Adrenal gland (tissue), 5 donors: ENCODE measurements around the gene COX19.

Source experiments
- POLR2A ChIP-seq, 2 donors: fragments of 450-650 bp; IDR thresholded peaks; one replicate each; pipeline ENCODE4 v1.6.1; 2017; ENCODE audit warnings: antibody characterized with exemption in 2 of 2, mild to moderate bottlenecking in 2 of 2, moderate library complexity in 1 of 2
- TF ChIP-seq, protein P1 (sequence below), 6 experiments: fragments of 450-650 bp in 4 of 6; fragments of 200-600 bp in 2 of 6; sonication (generic) in 1 of 6; IDR thresholded peaks; 1 replicate in 5 of 6; 2 replicates in 1 of 6; pipeline versions ENCODE4 v1.5.1 to v1.8.0; 2016 to 2021; ENCODE audit warnings: antibody characterized with exemption in 6 of 6, mild to moderate bottlenecking in 2 of 6, moderate library complexity in 1 of 6
- donor health status: DM: no; HTN: no; CAD: no.

DNA sequence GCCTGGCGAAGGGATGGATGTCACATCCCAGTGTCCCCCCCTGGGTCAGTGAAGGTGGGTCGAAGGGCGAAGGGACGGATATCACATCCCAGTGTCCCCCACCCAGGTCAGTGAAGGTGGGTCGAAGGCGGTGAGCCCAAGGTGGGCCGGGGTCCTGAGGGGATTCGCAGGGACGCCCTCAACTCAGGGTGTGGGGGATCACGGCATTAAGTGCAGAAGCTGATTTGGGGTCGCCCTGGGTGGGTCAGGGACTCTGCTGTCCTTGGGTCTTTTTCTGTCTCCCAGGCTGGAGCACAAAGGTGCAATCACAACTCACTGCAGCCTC lies 42.7 kb downstream of the COX19 start:
- TF ChIP-seq, protein P1, sequence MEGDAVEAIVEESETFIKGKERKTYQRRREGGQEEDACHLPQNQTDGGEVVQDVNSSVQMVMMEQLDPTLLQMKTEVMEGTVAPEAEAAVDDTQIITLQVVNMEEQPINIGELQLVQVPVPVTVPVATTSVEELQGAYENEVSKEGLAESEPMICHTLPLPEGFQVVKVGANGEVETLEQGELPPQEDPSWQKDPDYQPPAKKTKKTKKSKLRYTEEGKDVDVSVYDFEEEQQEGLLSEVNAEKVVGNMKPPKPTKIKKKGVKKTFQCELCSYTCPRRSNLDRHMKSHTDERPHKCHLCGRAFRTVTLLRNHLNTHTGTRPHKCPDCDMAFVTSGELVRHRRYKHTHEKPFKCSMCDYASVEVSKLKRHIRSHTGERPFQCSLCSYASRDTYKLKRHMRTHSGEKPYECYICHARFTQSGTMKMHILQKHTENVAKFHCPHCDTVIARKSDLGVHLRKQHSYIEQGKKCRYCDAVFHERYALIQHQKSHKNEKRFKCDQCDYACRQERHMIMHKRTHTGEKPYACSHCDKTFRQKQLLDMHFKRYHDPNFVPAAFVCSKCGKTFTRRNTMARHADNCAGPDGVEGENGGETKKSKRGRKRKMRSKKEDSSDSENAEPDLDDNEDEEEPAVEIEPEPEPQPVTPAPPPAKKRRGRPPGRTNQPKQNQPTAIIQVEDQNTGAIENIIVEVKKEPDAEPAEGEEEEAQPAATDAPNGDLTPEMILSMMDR (IDR thresholded peaks at IDR 0.05): no peak
- TF ChIP-seq POLR2A (IDR thresholded peaks at IDR 0.05): no peak
